ENCODE results near the gene ZSWIM5.
"Not testable (repeated sequence)": the region's sequence is repeated elsewhere in the genome, so short reads cannot be mapped to it uniquely, and the experiment has no call there.

- TF ChIP-seq POLR2A, CTCF, POLR2AphosphoS5, EP300 (IDR thresholded peaks at IDR 0.05): not testable (repeated sequence)
These were observed 91.2 kb downstream of the ZSWIM5 start for GRCh38 chr1:45115198-45115597.

Data from upper lobe of left lung (tissue), 4 donors.